HS-27A (cell line): ENCODE data around the gene ECT2L.

ENCODE experiments used
- DNase-seq: peaks from one replicate; pipeline ENCODE4 v3.0.0-alpha.2; 2012; ENCODE audit warnings: low read depth, missing footprints

Gene ECT2L

GRCh38 chr6:138803861-138804260 is 8.0 kb downstream of the ECT2L start:
- no peak for DNase-seq

GRCh38 chr6:138805016-138805765 is 9.3 kb downstream of the ECT2L start:
- no peak for DNase-seq

GRCh38 chr6:138806889-138807288 is 11.0 kb downstream of the ECT2L start:
- DNase-seq: no peak

- DNase-seq: no peak
Measured at GRCh38 chr6:138809677-138810076, 13.8 kb downstream of the ECT2L start.

- DNase-seq: no peak
Measured at GRCh38 chr6:138811866-138812265, 16.0 kb downstream of the ECT2L start.

GRCh38 chr6:138814179-138814834 is 18.4 kb downstream of the ECT2L start:
- no peak for DNase-seq

- DNase-seq: no peak
Measured at GRCh38 chr6:138815221-138815620, 19.3 kb downstream of the ECT2L start.

GRCh38 chr6:138815797-138816528 is 20.1 kb downstream of the ECT2L start:
- peak; percentile 22 for DNase-seq

GRCh38 chr6:138817799-138818198 is 21.9 kb downstream of the ECT2L start:
- DNase-seq: peak; percentile 17

- DNase-seq: no peak
Measured at GRCh38 chr6:138818496-138819194, 22.8 kb downstream of the ECT2L start.

- no peak for DNase-seq
Measured at GRCh38 chr6:138821519-138821918, 25.6 kb downstream of the ECT2L start.

- DNase-seq: no peak
Measured at GRCh38 chr6:138824482-138825144, 28.7 kb downstream of the ECT2L start.

- DNase-seq: no peak
Measured at GRCh38 chr6:138830248-138830647, 34.4 kb downstream of the ECT2L start.

- DNase-seq: no peak
Measured at GRCh38 chr6:138832182-138832581, 36.3 kb downstream of the ECT2L start.

- no peak for DNase-seq
Measured at GRCh38 chr6:138833816-138834539, 38.1 kb downstream of the ECT2L start.

- no peak for DNase-seq
Measured at GRCh38 chr6:138837246-138837645, 41.4 kb downstream of the ECT2L start.

- DNase-seq: no peak
Measured at GRCh38 chr6:138844192-138844591, 48.3 kb downstream of the ECT2L start.

GRCh38 chr6:138847884-138848283 is 52.0 kb downstream of the ECT2L start:
- no peak for DNase-seq

GRCh38 chr6:138848461-138848860 is 52.6 kb downstream of the ECT2L start:
- DNase-seq: no peak

- no peak for DNase-seq
Measured at GRCh38 chr6:138849791-138850190, 53.9 kb downstream of the ECT2L start.

- DNase-seq: no peak
Measured at GRCh38 chr6:138856654-138857053, 60.8 kb downstream of the ECT2L start.
